ENCODE results near the gene RPLP1. TPM values are rescaled to one million over a fixed set of nuclear protein-coding genes. Genes with fewer than 3 reads are reported as not detected.

The RPLP1 gene
- total RNA-seq, 1 donor from 2014 or later, result 1,580 TPM

DNA sequence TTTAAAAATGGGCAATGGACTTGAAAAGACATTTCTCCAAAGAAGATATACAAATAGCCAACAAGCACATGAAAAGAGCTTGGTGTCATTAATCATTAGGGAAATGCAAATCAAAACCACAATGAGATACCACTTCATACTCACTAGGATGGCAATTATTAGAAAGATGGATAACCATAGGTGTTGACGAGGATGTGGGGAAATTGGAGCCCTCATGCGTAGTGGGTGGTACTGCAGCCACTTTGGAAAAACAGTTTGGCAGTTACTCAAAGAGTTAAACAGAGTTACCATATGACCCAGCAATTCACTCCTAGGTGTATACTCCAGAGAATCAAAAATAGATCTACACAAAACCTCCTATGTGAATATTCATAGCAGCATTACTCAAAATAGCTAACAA is 27.4 kb downstream of the RPLP1 start:
- no peak overlapping the region for H3K4me3 Mint-ChIP-seq (ENCODE audit: unreplicated experiment)
- no peaks in the 10 kb centered on the region for H3K4me1 Mint-ChIP-seq (ENCODE audit: unreplicated experiment)
- TF ChIP-seq, protein P1, sequence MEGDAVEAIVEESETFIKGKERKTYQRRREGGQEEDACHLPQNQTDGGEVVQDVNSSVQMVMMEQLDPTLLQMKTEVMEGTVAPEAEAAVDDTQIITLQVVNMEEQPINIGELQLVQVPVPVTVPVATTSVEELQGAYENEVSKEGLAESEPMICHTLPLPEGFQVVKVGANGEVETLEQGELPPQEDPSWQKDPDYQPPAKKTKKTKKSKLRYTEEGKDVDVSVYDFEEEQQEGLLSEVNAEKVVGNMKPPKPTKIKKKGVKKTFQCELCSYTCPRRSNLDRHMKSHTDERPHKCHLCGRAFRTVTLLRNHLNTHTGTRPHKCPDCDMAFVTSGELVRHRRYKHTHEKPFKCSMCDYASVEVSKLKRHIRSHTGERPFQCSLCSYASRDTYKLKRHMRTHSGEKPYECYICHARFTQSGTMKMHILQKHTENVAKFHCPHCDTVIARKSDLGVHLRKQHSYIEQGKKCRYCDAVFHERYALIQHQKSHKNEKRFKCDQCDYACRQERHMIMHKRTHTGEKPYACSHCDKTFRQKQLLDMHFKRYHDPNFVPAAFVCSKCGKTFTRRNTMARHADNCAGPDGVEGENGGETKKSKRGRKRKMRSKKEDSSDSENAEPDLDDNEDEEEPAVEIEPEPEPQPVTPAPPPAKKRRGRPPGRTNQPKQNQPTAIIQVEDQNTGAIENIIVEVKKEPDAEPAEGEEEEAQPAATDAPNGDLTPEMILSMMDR (IDR thresholded peaks at IDR 0.05), result no peak
- no peak for DNase-seq (ENCODE audit: extremely low spot score, unreplicated experiment)
- peaks cover 33% of the 10 kb centered on the region for H3K27me3 Mint-ChIP-seq (ENCODE audit: unreplicated experiment)
- no peaks in the 10 kb centered on the region for H3K36me3 Mint-ChIP-seq (ENCODE audit: unreplicated experiment)
- H3K27ac Mint-ChIP-seq (ENCODE audit: unreplicated experiment), result no peak overlapping the region
- H3K9me3 Mint-ChIP-seq (ENCODE audit: unreplicated experiment), result peaks cover 9% of the 10 kb centered on the region

DNA sequence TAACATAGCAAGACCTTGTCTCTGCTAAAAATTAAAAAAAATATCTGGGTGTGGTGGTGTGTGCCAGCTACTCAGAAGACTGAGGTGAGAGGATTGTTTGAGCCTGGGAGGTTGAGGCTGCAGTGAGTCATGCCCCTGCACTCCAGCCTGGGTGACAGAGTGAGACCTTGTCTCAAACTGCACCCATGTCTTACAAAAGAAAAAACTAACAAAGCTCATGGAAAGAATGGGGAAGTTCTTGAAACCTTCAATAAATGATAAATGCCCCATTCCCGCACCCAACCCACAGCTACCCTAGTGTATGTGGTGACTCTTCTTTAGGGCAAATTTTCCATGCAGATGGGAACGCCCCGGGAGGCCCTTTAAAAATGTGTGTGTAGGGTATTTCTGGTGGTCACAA is 28.3 kb downstream of the RPLP1 start:
- Mint-ChIP-seq H3K4me3 (ENCODE audit: unreplicated experiment) (no peak overlapping the region), H3K9me3 (ENCODE audit: unreplicated experiment) (peaks cover 15% of the 10 kb centered on the region), H3K27me3 (ENCODE audit: unreplicated experiment) (peaks cover 33% of the 10 kb centered on the region), H3K4me1 (ENCODE audit: unreplicated experiment) (no peaks in the 10 kb centered on the region), H3K27ac (ENCODE audit: unreplicated experiment) (no peak overlapping the region), H3K36me3 (ENCODE audit: unreplicated experiment) (no peaks in the 10 kb centered on the region)
- TF ChIP-seq, protein P1 (IDR thresholded peaks at IDR 0.05), result no peak
- DNase-seq (ENCODE audit: extremely low spot score, unreplicated experiment), result no peak

DNA sequence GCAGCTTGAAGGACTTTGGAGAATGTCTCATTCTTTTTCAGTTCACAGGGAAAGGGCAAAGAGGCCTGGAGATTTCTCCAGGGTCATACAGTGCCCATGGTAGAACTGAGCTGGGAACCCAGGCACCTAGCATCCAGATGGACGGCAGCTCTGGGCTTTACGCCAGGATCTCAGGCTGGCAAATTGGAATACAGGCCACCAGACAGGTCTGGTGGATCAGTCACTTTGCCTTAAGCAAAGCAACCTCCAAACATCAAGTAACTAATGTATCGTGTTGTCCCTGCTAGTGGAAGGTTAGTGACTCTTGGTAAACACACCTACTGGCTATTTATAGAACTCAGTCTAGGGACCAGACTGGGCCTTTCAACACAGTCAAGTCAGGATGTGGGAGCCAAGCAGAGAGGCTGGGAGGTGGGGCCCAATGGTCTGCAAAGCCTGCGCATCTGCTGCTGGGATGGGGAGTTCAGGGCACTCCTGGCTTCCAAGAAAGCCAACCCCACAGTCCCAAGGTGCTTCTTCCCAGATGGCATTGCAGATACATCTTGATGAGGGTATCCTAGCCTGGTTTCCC is 30.2 kb downstream of the RPLP1 start:
- TF ChIP-seq, protein P1 (IDR thresholded peaks at IDR 0.05), result no peak
- peaks cover 20% of the 10 kb centered on the region for H3K9me3 Mint-ChIP-seq (ENCODE audit: unreplicated experiment)
- H3K4me1 Mint-ChIP-seq (ENCODE audit: unreplicated experiment), result no peaks in the 10 kb centered on the region
- no peak for DNase-seq (ENCODE audit: extremely low spot score, unreplicated experiment)
- no peak overlapping the region for H3K4me3 Mint-ChIP-seq (ENCODE audit: unreplicated experiment)
- H3K27ac Mint-ChIP-seq (ENCODE audit: unreplicated experiment), result no peak overlapping the region
- no peaks in the 10 kb centered on the region for H3K36me3 Mint-ChIP-seq (ENCODE audit: unreplicated experiment)
- H3K27me3 Mint-ChIP-seq (ENCODE audit: unreplicated experiment), result peaks cover 35% of the 10 kb centered on the region

DNA sequence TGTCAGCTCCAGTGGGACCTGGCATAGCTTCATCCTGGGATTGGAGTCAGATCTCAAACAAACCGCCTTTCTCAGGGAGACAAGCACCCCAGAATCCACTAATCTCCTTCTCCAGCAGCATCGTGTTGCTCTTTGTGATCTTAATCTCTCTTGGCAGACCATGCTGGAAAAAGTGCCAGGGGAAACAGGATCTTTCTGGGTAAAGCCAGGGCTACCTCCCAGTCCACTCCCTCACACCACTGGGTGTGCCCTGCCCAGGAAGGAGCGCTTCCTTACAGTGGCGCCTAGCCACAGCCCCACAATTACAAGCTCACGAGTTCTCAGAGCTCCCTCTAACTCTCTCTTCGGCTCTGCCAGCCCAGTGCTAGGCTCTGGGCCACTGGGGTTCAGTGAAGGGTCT is 32.2 kb downstream of the RPLP1 start:
- no peak for DNase-seq (ENCODE audit: extremely low spot score, unreplicated experiment)
- TF ChIP-seq, protein P1 (IDR thresholded peaks at IDR 0.05), result no peak
- no peak overlapping the region for H3K27ac Mint-ChIP-seq (ENCODE audit: unreplicated experiment)
- no peaks in the 10 kb centered on the region for H3K4me1 Mint-ChIP-seq (ENCODE audit: unreplicated experiment)
- peaks cover 17% of the 10 kb centered on the region for H3K9me3 Mint-ChIP-seq (ENCODE audit: unreplicated experiment)
- H3K27me3 Mint-ChIP-seq (ENCODE audit: unreplicated experiment), result peaks cover 37% of the 10 kb centered on the region
- no peak overlapping the region for H3K4me3 Mint-ChIP-seq (ENCODE audit: unreplicated experiment)
- H3K36me3 Mint-ChIP-seq (ENCODE audit: unreplicated experiment), result no peaks in the 10 kb centered on the region

DNA sequence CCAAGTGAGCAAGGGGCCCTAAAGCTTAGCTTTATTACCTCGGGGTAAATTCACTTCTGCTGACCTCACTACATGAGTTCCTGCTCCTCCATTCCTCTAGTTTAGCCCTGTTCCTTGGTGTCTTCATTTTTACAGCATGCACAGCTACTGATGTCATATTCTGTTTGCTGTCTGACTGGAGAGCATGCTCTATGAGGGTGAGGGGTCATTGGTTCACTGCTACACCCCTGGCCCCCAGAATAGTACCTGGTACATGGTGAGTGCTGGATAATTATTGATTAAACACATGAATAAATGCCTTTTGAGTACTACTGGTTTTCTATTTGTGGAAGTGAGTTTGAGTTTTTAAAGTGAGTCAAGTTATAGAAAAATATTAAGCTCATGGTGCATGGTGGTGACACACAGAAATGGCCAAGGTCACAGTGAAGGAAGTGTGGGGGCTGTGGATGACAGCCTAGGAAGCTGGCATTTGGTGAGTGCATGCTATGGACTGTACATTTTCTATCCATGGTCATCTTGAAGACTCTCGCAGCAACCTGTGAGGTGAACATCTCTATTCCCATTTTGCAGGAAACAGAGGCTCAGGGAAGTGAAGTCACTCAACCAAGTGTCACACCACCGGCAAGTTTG is 34.0 kb downstream of the RPLP1 start:
- TF ChIP-seq, protein P1 (IDR thresholded peaks at IDR 0.05), result no peak
- Mint-ChIP-seq H3K4me1 (ENCODE audit: unreplicated experiment) (no peaks in the 10 kb centered on the region), H3K4me3 (ENCODE audit: unreplicated experiment) (no peak overlapping the region), H3K36me3 (ENCODE audit: unreplicated experiment) (no peaks in the 10 kb centered on the region), H3K27ac (ENCODE audit: unreplicated experiment) (no peak overlapping the region), H3K27me3 (ENCODE audit: unreplicated experiment) (peaks cover 44% of the 10 kb centered on the region), H3K9me3 (ENCODE audit: unreplicated experiment) (peaks cover 11% of the 10 kb centered on the region)
- DNase-seq (ENCODE audit: extremely low spot score, unreplicated experiment), result no peak
